Brain microvascular endothelial cell (primary cell): ENCODE measurements around the gene DND1.
A peak's percentile ranks its signal among the peaks of the same experiment; 100 is the strongest.
"Not testable (repeated sequence)": the region's sequence is repeated elsewhere in the genome, so short reads cannot be mapped to it uniquely, and the experiment has no call there.

Experiments
- DNase-seq: peaks from one replicate; pipeline ENCODE4 v3.0.0-alpha.2; 2020
- H3K27ac ChIP-seq: fragments of 250-450 bp; sonication (Bioruptor Pico); 2 replicates; pipeline ENCODE4 v1.5.1; 2020; ENCODE audit warnings: mild to moderate bottlenecking, moderate library complexity
- H3K27me3 ChIP-seq: fragments of 250-450 bp; sonication (Bioruptor Pico); replicated peaks from 2 replicates; pipeline ENCODE4 v1.5.1; 2020; ENCODE audit warnings: mild to moderate bottlenecking
- H3K36me3 ChIP-seq: fragments of 250-450 bp; sonication (Bioruptor Pico); replicated peaks from 2 replicates; pipeline ENCODE4 v1.5.1; 2020; ENCODE audit warnings: mild to moderate bottlenecking
- H3K4me3 ChIP-seq: 2 replicates; pipeline ENCODE4 v1.5.1; 2011; ENCODE audit warnings: low read depth, mild to moderate bottlenecking, control low read depth, low read length, moderate library complexity
- CTCF ChIP-seq: IDR thresholded peaks from 2 replicates; pipeline ENCODE4 v1.5.1; 2011; ENCODE audit warnings: low read depth, mild to moderate bottlenecking, moderate library complexity, low read length, control low read depth, inconsistent platforms; ENCODE audit errors: missing control alignments
- in situ Hi-C: cut with HindIII; loops from 2 replicates; pipeline ENCODE4 v1.10.0; 2017; ENCODE audit warnings: low sequenced_read_pairs, low pct_ligation_motif_present

Gene DND1

GRCh38 chr5:140658870-140659269, 14.5 kb downstream of the DND1 start:
- Histone ChIP-seq H3K4me3 (no peak overlapping the region), H3K27ac (no peak overlapping the region), H3K36me3 (peaks cover 82% of the 10 kb centered on the region), H3K27me3 (no peaks in the 10 kb centered on the region)
- TF ChIP-seq CTCF: no peak
- no peak for DNase-seq
- in situ Hi-C loops: no loop called here

DNA sequence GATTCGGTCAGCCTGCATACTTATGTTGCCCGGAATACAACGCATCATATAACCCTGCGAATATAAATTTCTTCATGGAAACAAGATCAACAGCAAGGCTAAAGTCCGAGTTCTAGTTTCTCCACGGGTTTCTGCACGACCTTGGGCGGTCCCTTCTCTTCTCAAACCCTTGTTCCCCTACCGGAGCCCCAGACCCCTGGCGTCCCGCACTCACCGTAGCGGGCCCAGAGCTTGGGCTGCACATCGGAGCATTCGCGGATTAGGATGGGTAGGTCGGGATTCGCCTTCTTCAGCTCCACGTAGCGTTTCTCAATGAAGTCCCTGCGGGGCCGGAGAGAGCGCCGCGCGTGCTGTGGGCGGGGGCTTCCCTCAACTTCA, 26.3 kb downstream of the DND1 start:
- H3K4me3 ChIP-seq: peak overlapping the region; percentile 95
- in situ Hi-C loops: no loop called here
- peak; percentile 5 for TF ChIP-seq CTCF
- peaks cover 38% of the 10 kb centered on the region for H3K36me3 ChIP-seq
- H3K27ac ChIP-seq: peak overlapping the region; percentile 43
- DNase-seq: no peak
- no peaks in the 10 kb centered on the region for H3K27me3 ChIP-seq

- H3K36me3 ChIP-seq: peaks cover 13% of the 10 kb centered on the region
- H3K27ac ChIP-seq: no peak overlapping the region
- in situ Hi-C loops: no loop called here
- TF ChIP-seq CTCF: no peak
- H3K27me3 ChIP-seq: no peaks in the 10 kb centered on the region
- no peak overlapping the region for H3K4me3 ChIP-seq
- no peak for DNase-seq
Observed at GRCh38 chr5:140642718-140643117, 30.7 kb downstream of the DND1 start.

DNA sequence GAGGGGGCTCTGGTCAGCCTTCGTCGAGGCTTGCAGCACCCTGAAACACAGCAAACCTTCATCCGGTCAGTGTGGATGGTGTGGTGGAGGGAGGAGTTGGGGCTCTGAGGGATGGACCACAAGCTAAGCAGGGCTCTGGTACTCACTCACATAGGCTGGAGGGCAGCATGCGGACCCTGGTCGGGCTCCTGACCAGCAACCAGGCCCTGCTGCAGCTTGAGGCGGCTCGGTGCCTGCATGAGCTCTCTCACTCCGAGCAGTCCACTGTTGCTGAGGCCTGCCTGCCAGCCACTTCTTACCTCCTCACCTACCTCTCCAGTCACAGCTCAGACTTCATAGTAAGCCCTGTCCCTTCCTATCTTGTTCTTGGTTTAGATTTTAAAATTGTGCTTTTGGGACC, 31.7 kb downstream of the DND1 start:
- Histone ChIP-seq H3K27ac (no peak overlapping the region), H3K4me3 (no peak overlapping the region), H3K36me3 (peaks cover 13% of the 10 kb centered on the region), H3K27me3 (no peaks in the 10 kb centered on the region)
- DNase-seq: no peak
- in situ Hi-C loops: no loop called here
- TF ChIP-seq CTCF: no peak

- H3K27me3 ChIP-seq: no peaks in the 10 kb centered on the region
- H3K4me3 ChIP-seq: peak within 1 kb of the TSS; percentile 75
- peak; percentile 93 for DNase-seq
- H3K27ac ChIP-seq: peak within 1 kb of the TSS; percentile 20
- peaks cover 4% of the 10 kb centered on the region for H3K36me3 ChIP-seq
- in situ Hi-C loops: no loop called here
- TF ChIP-seq CTCF: peak; percentile 64
Observed at GRCh38 chr5:140639148-140639981, 34.0 kb downstream of the DND1 start, which contains the start of gene TMCO6. TSS of gene TMCO6 (plus strand) at chr5:140639451. CDS start at chr5:140639528, 77 bp downstream.

DNA sequence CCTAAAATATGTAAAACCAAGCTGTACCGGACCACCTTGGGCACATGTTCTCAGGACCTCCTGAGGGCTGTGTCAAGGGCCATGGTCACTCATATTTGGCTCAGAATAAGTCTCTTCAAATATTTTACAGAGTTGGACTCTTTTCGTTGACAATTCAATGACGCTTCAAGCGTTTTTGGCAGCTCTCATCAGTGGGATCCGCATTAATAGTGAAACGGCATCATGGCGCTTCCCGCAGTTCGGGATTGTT, 34.6 kb downstream of the DND1 start:
- H3K27me3 ChIP-seq, DNase-seq, in situ Hi-C loops, H3K36me3 ChIP-seq: not testable (repeated sequence)
- peak overlapping the region; percentile 13 for H3K27ac ChIP-seq
- peak overlapping the region; percentile 75 for H3K4me3 ChIP-seq
